ENCODE measurements around the gene CAB39. TPM values are rescaled to one million over a fixed set of nuclear protein-coding genes. Genes with fewer than 3 reads are reported as not detected.
"Not testable (repeated sequence)": the region's sequence is repeated elsewhere in the genome, so short reads cannot be mapped to it uniquely, and the experiment has no call there.

Gene CAB39
- polyA plus RNA-seq, 3 donors, result 33.1 to 53.8 (median 38.3) TPM

- no peaks in the 10 kb centered on the region for H4K20me1 ChIP-seq (ENCODE audit: insufficient read depth, low read length)
- no peak for TF ChIP-seq CTCF (IDR thresholded peaks at IDR 0.05)
- intact Hi-C loops (cut with micrococcal nuclease), result no loop called here
- H3K4me2 ChIP-seq (replicated peaks; ENCODE audit: extremely low read depth, low read length, poor library complexity, severe bottlenecking), result peak overlapping the region; percentile 49
- no peaks in the 10 kb centered on the region for H3K9me3 ChIP-seq (replicated peaks in 1 of 2; ENCODE audit: control insufficient read depth in 1 of 2, insufficient read depth in 1 of 2, low read length in 2 of 2)
- H3K36me3 ChIP-seq (replicated peaks in 1 of 2; ENCODE audit: control insufficient read depth in 1 of 2, insufficient read depth in 2 of 2, low read length in 2 of 2), result no peaks in the 10 kb centered on the region
- peak in 2 of 3 donors; percentile 55 to 75 for DNase-seq
- no peaks in the 10 kb centered on the region for H3K79me2 ChIP-seq (ENCODE audit: insufficient read depth, low read length)
- Mint-ChIP-seq H3K27me3 (ENCODE audit: low read depth in 3 of 3) (peaks cover 0 to 1% (median 0%) of the 10 kb centered on the region in 3 donors), H3K4me3 (peak overlapping the region in 1 of 2 donors; percentile 67), H3K36me3 (peaks cover 6 to 10% of the 10 kb centered on the region in 2 donors), H3K4me1 (peaks cover 31% of the 10 kb centered on the region), H3K9me3 (peaks cover 0 to 10% (median 6%) of the 10 kb centered on the region in 7 donors), H3K27ac (peak overlapping the region; percentile 83 to 96 (median 89))
- no peak overlapping the region for H3K9ac ChIP-seq (ENCODE audit: insufficient read depth, low read length, poor library complexity, severe bottlenecking)
- peak overlapping the region in 1 of 3 experiments; percentile 58 for H3K4me3 ChIP-seq (replicated peaks in 1 of 3; ENCODE audit: low read depth in 2 of 3, low read length in 3 of 3)
- H3K27ac ChIP-seq (ENCODE audit: low read depth in 1 of 2, low read length in 2 of 2), result peak overlapping the region; percentile 64
- H2AFZ ChIP-seq (ENCODE audit: insufficient read depth, low read depth, low read length, poor library complexity, severe bottlenecking), result no peak overlapping the region
- H3K27me3 ChIP-seq (ENCODE audit: control insufficient read depth in 2 of 2, insufficient read depth in 2 of 2, low read length in 2 of 2), result no peaks in the 10 kb centered on the region
- peaks cover 19 to 31% of the 10 kb centered on the region in 2 donors for H3K4me1 ChIP-seq (ENCODE audit: control insufficient read depth in 1 of 2, insufficient read depth in 2 of 2, low read length in 2 of 2)
These were observed 12.2 kb upstream of the CAB39 start for GRCh38 chr2:230700447-230700846.

- H3K79me2 ChIP-seq (ENCODE audit: insufficient read depth, low read length), result no peaks in the 10 kb centered on the region
- intact Hi-C loops (cut with micrococcal nuclease), result no loop called here
- peaks cover 36% of the 10 kb centered on the region for H3K4me1 Mint-ChIP-seq
- peaks cover 0 to 10% (median 6%) of the 10 kb centered on the region in 7 donors for H3K9me3 Mint-ChIP-seq
- H3K9ac ChIP-seq (ENCODE audit: insufficient read depth, low read length, poor library complexity, severe bottlenecking), result no peak overlapping the region
- TF ChIP-seq CTCF (IDR thresholded peaks at IDR 0.05), result no peak
- H3K36me3 Mint-ChIP-seq, result peaks cover 6 to 15% of the 10 kb centered on the region in 2 donors
- WGBS (ENCODE audit: insufficient coverage), result no CpG with 5 or more reads among the region's 3 CpGs
- H3K27me3 ChIP-seq (ENCODE audit: control insufficient read depth in 2 of 2, insufficient read depth in 2 of 2, low read length in 2 of 2), result no peaks in the 10 kb centered on the region
- no peaks in the 10 kb centered on the region for H3K36me3 ChIP-seq (replicated peaks in 1 of 2; ENCODE audit: control insufficient read depth in 1 of 2, insufficient read depth in 2 of 2, low read length in 2 of 2)
- peak overlapping the region in 3 of 7 donors; percentile 5 to 91 (median 89) for H3K27ac Mint-ChIP-seq
- H3K27ac ChIP-seq (ENCODE audit: low read depth in 1 of 2, low read length in 2 of 2), result peak overlapping the region in 1 of 2 donors; percentile 64
- no peaks in the 10 kb centered on the region for H3K9me3 ChIP-seq (replicated peaks in 1 of 2; ENCODE audit: control insufficient read depth in 1 of 2, insufficient read depth in 1 of 2, low read length in 2 of 2)
- no peaks in the 10 kb centered on the region for H4K20me1 ChIP-seq (ENCODE audit: insufficient read depth, low read length)
- no peak overlapping the region for H3K4me3 Mint-ChIP-seq
- peaks cover 0 to 1% (median 0%) of the 10 kb centered on the region in 3 donors for H3K27me3 Mint-ChIP-seq (ENCODE audit: low read depth in 3 of 3)
- H3K4me2 ChIP-seq (replicated peaks; ENCODE audit: extremely low read depth, low read length, poor library complexity, severe bottlenecking), result no peak overlapping the region
- no peak overlapping the region for H2AFZ ChIP-seq (ENCODE audit: insufficient read depth, low read depth, low read length, poor library complexity, severe bottlenecking)
- no peak overlapping the region for H3K4me3 ChIP-seq (replicated peaks in 1 of 3; ENCODE audit: low read depth in 2 of 3, low read length in 3 of 3)
- no peak for DNase-seq
- peaks cover 23 to 35% of the 10 kb centered on the region in 2 donors for H3K4me1 ChIP-seq (ENCODE audit: control insufficient read depth in 1 of 2, insufficient read depth in 2 of 2, low read length in 2 of 2)
These were observed 11.3 kb upstream of the CAB39 start for GRCh38 chr2:230701308-230701707.

- Mint-ChIP-seq H3K4me1 (peaks cover 45% of the 10 kb centered on the region), H3K36me3 (peaks cover 6 to 15% of the 10 kb centered on the region in 2 donors), H3K9me3 (peaks cover 0 to 10% (median 6%) of the 10 kb centered on the region in 7 donors)
- H4K20me1 ChIP-seq (ENCODE audit: insufficient read depth, low read length); H3K4me3 Mint-ChIP-seq; H3K4me2 ChIP-seq (replicated peaks; ENCODE audit: extremely low read depth, low read length, poor library complexity, severe bottlenecking); H3K9me3 ChIP-seq (replicated peaks in 1 of 2; ENCODE audit: control insufficient read depth in 1 of 2, insufficient read depth in 1 of 2, low read length in 2 of 2); H3K79me2 ChIP-seq (ENCODE audit: insufficient read depth, low read length); H3K9ac ChIP-seq (ENCODE audit: insufficient read depth, low read length, poor library complexity, severe bottlenecking); intact Hi-C loops (cut with micrococcal nuclease); H3K4me3 ChIP-seq (replicated peaks in 1 of 3; ENCODE audit: low read depth in 2 of 3, low read length in 3 of 3); DNase-seq; H3K27ac Mint-ChIP-seq; H3K27me3 ChIP-seq (ENCODE audit: control insufficient read depth in 2 of 2, insufficient read depth in 2 of 2, low read length in 2 of 2); H3K27ac ChIP-seq (ENCODE audit: low read depth in 1 of 2, low read length in 2 of 2); H3K27me3 Mint-ChIP-seq (ENCODE audit: low read depth in 3 of 3); H3K36me3 ChIP-seq (replicated peaks in 1 of 2; ENCODE audit: control insufficient read depth in 1 of 2, insufficient read depth in 2 of 2, low read length in 2 of 2); H2AFZ ChIP-seq (ENCODE audit: insufficient read depth, low read depth, low read length, poor library complexity, severe bottlenecking): not testable (repeated sequence)
- H3K4me1 ChIP-seq (ENCODE audit: control insufficient read depth in 1 of 2, insufficient read depth in 2 of 2, low read length in 2 of 2), result peaks cover 34 to 47% of the 10 kb centered on the region in 2 donors
- WGBS (ENCODE audit: insufficient coverage), result 100% methylated on average over 1 of the region's 4 CpGs
These were observed 10.2 kb upstream of the CAB39 start for GRCh38 chr2:230702457-230702856.
